Stomach (tissue), 4 donors: ENCODE data around the gene XXYLT1.

Source experiments
- EP300 ChIP-seq: sonication (generic); formaldehyde crosslinking; IDR thresholded peaks from one replicate; pipeline ENCODE4 v1.6.1; 2017; ENCODE audit warnings: antibody characterized with exemption
- POLR2A ChIP-seq, 4 donors: fragments of 450-650 bp; IDR thresholded peaks; one replicate each; pipeline ENCODE4 v1.6.1; 2016; ENCODE audit warnings: antibody characterized with exemption in 4 of 4, control low read depth in 2 of 4, mild to moderate bottlenecking in 1 of 4, moderate library complexity in 1 of 4
- POLR2AphosphoS5 ChIP-seq, 3 donors: sonication (generic); formaldehyde crosslinking; IDR thresholded peaks; one replicate each; pipeline ENCODE4 v1.6.1; 2016; ENCODE audit warnings: antibody characterized with exemption in 3 of 3
- TF ChIP-seq, protein P1 (sequence below), 7 experiments: fragments of 450-650 bp in 4 of 7; fragments of 200-600 bp in 3 of 7; sonication (generic) in 3 of 7; IDR thresholded peaks; one replicate each; pipeline ENCODE4 v1.5.1; 2016 to 2019; ENCODE audit warnings: antibody characterized with exemption in 7 of 7, control low read depth in 2 of 7, mild to moderate bottlenecking in 1 of 7

- TF ChIP-seq, protein P1, sequence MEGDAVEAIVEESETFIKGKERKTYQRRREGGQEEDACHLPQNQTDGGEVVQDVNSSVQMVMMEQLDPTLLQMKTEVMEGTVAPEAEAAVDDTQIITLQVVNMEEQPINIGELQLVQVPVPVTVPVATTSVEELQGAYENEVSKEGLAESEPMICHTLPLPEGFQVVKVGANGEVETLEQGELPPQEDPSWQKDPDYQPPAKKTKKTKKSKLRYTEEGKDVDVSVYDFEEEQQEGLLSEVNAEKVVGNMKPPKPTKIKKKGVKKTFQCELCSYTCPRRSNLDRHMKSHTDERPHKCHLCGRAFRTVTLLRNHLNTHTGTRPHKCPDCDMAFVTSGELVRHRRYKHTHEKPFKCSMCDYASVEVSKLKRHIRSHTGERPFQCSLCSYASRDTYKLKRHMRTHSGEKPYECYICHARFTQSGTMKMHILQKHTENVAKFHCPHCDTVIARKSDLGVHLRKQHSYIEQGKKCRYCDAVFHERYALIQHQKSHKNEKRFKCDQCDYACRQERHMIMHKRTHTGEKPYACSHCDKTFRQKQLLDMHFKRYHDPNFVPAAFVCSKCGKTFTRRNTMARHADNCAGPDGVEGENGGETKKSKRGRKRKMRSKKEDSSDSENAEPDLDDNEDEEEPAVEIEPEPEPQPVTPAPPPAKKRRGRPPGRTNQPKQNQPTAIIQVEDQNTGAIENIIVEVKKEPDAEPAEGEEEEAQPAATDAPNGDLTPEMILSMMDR (IDR thresholded peaks at IDR 0.05): no peak
- TF ChIP-seq EP300 (no peak), POLR2A (IDR thresholded peaks at IDR 0.05) (no peak), POLR2AphosphoS5 (IDR thresholded peaks at IDR 0.05) (no peak)
Measured at GRCh38 chr3:195212033-195212748, 58.8 kb downstream of the XXYLT1 start.
